Upper lobe of left lung (tissue), 6 donors: ENCODE measurements around the gene GPR68. TPM values are rescaled to one million over a fixed set of nuclear protein-coding genes. Genes with fewer than 3 reads are reported as not detected.

Experiments used
- ATAC-seq, 2 donors: fragments of 200-7000 bp; cut with Tn5 transposase; one replicate each; pipeline ENCODE4 v1.9.1; 2022; ENCODE audit warnings: mild to moderate bottlenecking in 2 of 2, moderate library complexity in 2 of 2; ENCODE audit not compliant: low FRiP score in 2 of 2
- DNase-seq, 2 donors: peaks; one replicate each; pipeline ENCODE4 v3.0.0-alpha.2; 2019 to 2020
- H3K27ac ChIP-seq, 4 donors: fragments of 200-600 bp; sonication (generic); one replicate each; pipeline ENCODE4 v1.5.1; 2016 to 2019
- H3K27me3 ChIP-seq, 4 donors: fragments of 200-600 bp; sonication (generic); one replicate each; pipeline ENCODE4 v1.5.1; 2017 to 2019
- H3K36me3 ChIP-seq, 4 donors: fragments of 200-600 bp; sonication (generic); one replicate each; pipeline ENCODE4 v1.5.1; 2016 to 2019
- H3K4me1 ChIP-seq, 4 donors: fragments of 200-600 bp; sonication (generic); one replicate each; pipeline ENCODE4 v1.5.1; 2018 to 2019
- H3K4me3 ChIP-seq, 4 donors: fragments of 200-600 bp; sonication (generic); one replicate each; pipeline ENCODE4 v1.5.1; 2017 to 2019; ENCODE audit warnings: mild to moderate bottlenecking in 2 of 4, moderate library complexity in 1 of 4
- H3K9me3 ChIP-seq, 4 donors: fragments of 200-600 bp; sonication (generic); one replicate each; pipeline ENCODE4 v1.5.1; 2018 to 2019
- CTCF ChIP-seq, 6 experiments: fragments of 450-650 bp in 4 of 6; fragments of 200-600 bp in 2 of 6; sonication (generic) in 2 of 6; IDR thresholded peaks; one replicate each; pipeline ENCODE4 v1.5.1; 2016 to 2019; ENCODE audit warnings: antibody characterized with exemption in 6 of 6
- EP300 ChIP-seq, 4 donors: sonication (generic); formaldehyde crosslinking; IDR thresholded peaks; one replicate each; pipeline ENCODE4 v1.5.1; 2017; ENCODE audit warnings: antibody characterized with exemption in 4 of 4, control low read depth in 2 of 4
- POLR2A ChIP-seq, 4 donors: fragments of 450-650 bp; IDR thresholded peaks; one replicate each; pipeline ENCODE4 v1.5.1; 2016 to 2017; ENCODE audit warnings: antibody characterized with exemption in 4 of 4, mild to moderate bottlenecking in 2 of 4
- POLR2AphosphoS5 ChIP-seq, 2 donors: sonication (generic); formaldehyde crosslinking; IDR thresholded peaks; one replicate each; pipeline ENCODE4 v1.5.1; 2017; ENCODE audit warnings: antibody characterized with exemption in 2 of 2
- WGBS, 2 donors: methylation state at CpG; one replicate each; pipeline ENCODE4 v1.1.5; 2017 to 2018; 5-methylcytosine and 5-hydroxymethylcytosine counted together
- total RNA-seq, 6 donors: library from RNA; depleted of rRNA in 4 of 6; stranded (reverse); fragments of >200 nt in 4 of 6; gene quantifications; one replicate each; pipeline versions ENCODE4 v1.1.0 to v1.2.1, GENCODE V29; 2016 to 2021
- donor health status: DM: no; HTN: no; CAD: no; lungs with moderate emphysema.
- donor health status: DM: no; HTN: yes; CAD: no; lungs with severe emphysema.

GPR68 gene, protein sequence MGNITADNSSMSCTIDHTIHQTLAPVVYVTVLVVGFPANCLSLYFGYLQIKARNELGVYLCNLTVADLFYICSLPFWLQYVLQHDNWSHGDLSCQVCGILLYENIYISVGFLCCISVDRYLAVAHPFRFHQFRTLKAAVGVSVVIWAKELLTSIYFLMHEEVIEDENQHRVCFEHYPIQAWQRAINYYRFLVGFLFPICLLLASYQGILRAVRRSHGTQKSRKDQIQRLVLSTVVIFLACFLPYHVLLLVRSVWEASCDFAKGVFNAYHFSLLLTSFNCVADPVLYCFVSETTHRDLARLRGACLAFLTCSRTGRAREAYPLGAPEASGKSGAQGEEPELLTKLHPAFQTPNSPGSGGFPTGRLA
- 1 to 10 TPM; 1.2 to 8.4 (median 3.3) TPM for total RNA-seq

- H3K27ac ChIP-seq: peak within 1 kb of the TSS; percentile 5 to 76 (median 59)
- ATAC-seq (peak; percentile 10 to 59), DNase-seq (peak in 1 of 2 donors; percentile 74)
- H3K4me3 ChIP-seq: peak within 1 kb of the TSS in 2 of 4 donors; percentile 8 to 15
- no peaks in the 10 kb centered on the region for H3K36me3 ChIP-seq
- H3K27me3 ChIP-seq: no peaks in the 10 kb centered on the region
- no peaks in the 10 kb centered on the region for H3K9me3 ChIP-seq
- 17 to 60% methylated on average over 2 to 12 of the region's 12 CpGs for WGBS, 2 donors
- TF ChIP-seq POLR2A (IDR thresholded peaks at IDR 0.05): no peak
- no peak for TF ChIP-seq CTCF (IDR thresholded peaks at IDR 0.05)
- TF ChIP-seq POLR2AphosphoS5 (IDR thresholded peaks at IDR 0.05): no peak
- no peak for TF ChIP-seq EP300 (IDR thresholded peaks at IDR 0.05)
- peaks cover 23 to 47% (median 37%) of the 10 kb centered on the region in 4 donors for H3K4me1 ChIP-seq
These were observed at the start of gene GPR68 for GRCh38 chr14:91244501-91244901. Gene GPR68, minus strand, starts transcription at chr14:91244704. Its CDS starts 9,654 bp downstream, at chr14:91235050.

DNA sequence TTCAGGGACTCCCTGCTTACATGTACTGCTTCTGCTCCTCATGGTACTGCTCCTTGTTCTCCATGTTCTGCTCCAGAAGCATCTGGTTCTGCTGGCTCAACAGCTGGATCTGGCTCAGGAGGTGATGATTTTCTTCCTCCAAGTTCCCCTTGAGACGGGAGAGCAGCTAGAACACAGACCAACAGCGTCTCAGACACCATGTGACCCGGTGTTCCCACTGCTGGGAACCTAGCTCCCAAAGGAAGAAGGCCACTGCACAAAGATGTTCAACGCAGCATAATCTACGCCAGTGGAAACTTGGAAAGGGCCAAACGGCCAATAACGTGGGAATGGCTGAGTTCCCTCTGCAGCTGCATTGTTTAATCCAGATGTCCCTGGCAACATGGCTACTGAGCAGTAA lies 49.6 kb upstream of the GPR68 start:
- no peaks in the 10 kb centered on the region for H3K9me3 ChIP-seq
- TF ChIP-seq POLR2A (IDR thresholded peaks at IDR 0.05) (no peak), POLR2AphosphoS5 (IDR thresholded peaks at IDR 0.05) (no peak), EP300 (IDR thresholded peaks at IDR 0.05) (no peak), CTCF (IDR thresholded peaks at IDR 0.05) (no peak)
- no peak overlapping the region for H3K27ac ChIP-seq
- ATAC-seq (peak in 1 of 2 donors; percentile 33), DNase-seq (no peak)
- H3K4me1 ChIP-seq: no peaks in the 10 kb centered on the region
- no peaks in the 10 kb centered on the region for H3K27me3 ChIP-seq
- 87 to 92% methylated on average over 7 of the region's 7 CpGs for WGBS, 2 donors
- H3K4me3 ChIP-seq: no peak overlapping the region
- peaks cover 9 to 79% (median 61%) of the 10 kb centered on the region in 4 donors for H3K36me3 ChIP-seq

GRCh38 chr14:91293281-91293680 lies 48.8 kb upstream of the GPR68 start:
- TF ChIP-seq EP300 (IDR thresholded peaks at IDR 0.05) (no peak), POLR2A (IDR thresholded peaks at IDR 0.05) (no peak), POLR2AphosphoS5 (IDR thresholded peaks at IDR 0.05) (no peak), CTCF (IDR thresholded peaks at IDR 0.05) (no peak)
- H3K36me3 ChIP-seq: peaks cover 9 to 84% (median 67%) of the 10 kb centered on the region in 4 donors
- no peak overlapping the region for H3K27ac ChIP-seq
- DNase-seq (no peak), ATAC-seq (no peak)
- WGBS, 2 donors: 33 to 36% methylated on average over 12 of the region's 12 CpGs
- H3K27me3 ChIP-seq: no peaks in the 10 kb centered on the region
- no peaks in the 10 kb centered on the region for H3K4me1 ChIP-seq
- H3K9me3 ChIP-seq: no peaks in the 10 kb centered on the region
- H3K4me3 ChIP-seq: no peak overlapping the region

- ATAC-seq: no peak
- Histone ChIP-seq H3K4me3 (no peak overlapping the region), H3K9me3 (no peaks in the 10 kb centered on the region), H3K27ac (no peak overlapping the region), H3K27me3 (no peaks in the 10 kb centered on the region), H3K36me3 (peaks cover 9 to 85% (median 69%) of the 10 kb centered on the region in 4 donors), H3K4me1 (no peaks in the 10 kb centered on the region)
- WGBS, 2 donors: 74 to 82% methylated on average over 15 of the region's 15 CpGs
- no peak for TF ChIP-seq POLR2A (IDR thresholded peaks at IDR 0.05)
- TF ChIP-seq EP300 (IDR thresholded peaks at IDR 0.05): no peak
- no peak for TF ChIP-seq CTCF (IDR thresholded peaks at IDR 0.05)
- TF ChIP-seq POLR2AphosphoS5 (IDR thresholded peaks at IDR 0.05): no peak
- DNase-seq: no peak
These were observed 48.0 kb upstream of the GPR68 start for GRCh38 chr14:91292491-91292890.
